Measurements from ENCODE around the gene PLOD3.
"Not testable (repeated sequence)": the region's sequence is repeated elsewhere in the genome, so short reads cannot be mapped to it uniquely, and the experiment has no call there.

Gene PLOD3

DNA sequence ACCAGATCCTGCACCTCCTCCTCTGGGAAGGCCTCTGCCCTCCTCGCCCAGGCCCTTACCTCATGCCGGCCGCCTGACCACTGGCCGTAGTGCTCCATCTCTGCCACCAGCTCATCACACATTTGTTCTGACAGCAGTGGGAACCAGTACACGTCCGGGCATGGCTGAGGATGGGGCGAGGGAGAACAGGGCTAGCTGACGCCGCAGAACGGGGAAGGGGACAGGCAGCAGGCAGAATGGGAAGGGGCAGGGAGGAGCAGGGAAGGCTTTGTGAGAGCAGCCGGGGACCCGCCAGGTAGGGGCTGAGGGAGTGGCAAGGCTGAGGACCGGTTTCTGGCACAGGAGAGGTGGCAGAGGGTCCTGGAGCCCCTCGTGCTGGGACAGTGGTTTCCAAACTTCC lies 8.6 kb downstream of the PLOD3 start:
- no peak for DNase-seq

DNA sequence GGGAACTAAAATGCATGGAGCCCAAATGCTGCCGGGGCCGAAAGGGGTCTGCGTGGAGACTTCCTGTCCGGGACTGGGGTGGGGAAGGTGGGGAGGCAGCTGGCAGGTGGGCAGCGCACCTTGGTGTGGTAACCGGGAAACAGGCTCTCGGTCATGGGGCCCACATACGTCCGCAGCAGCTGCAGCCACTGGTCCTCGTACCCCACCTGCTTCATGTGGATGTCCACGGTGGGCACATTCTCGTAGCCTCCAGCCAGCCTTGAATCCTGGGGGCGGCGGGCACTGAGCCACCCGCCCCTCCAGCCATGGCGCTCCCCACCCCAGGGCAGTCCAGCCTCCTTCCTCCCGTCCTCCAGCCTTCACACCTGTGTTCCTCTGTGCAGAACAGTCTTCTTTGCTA lies 9.9 kb downstream of the PLOD3 start:
- DNase-seq, result no peak

- DNase-seq, result no peak
Measured at GRCh38 chr7:101206665-101207042, 10.7 kb downstream of the PLOD3 start.

DNA sequence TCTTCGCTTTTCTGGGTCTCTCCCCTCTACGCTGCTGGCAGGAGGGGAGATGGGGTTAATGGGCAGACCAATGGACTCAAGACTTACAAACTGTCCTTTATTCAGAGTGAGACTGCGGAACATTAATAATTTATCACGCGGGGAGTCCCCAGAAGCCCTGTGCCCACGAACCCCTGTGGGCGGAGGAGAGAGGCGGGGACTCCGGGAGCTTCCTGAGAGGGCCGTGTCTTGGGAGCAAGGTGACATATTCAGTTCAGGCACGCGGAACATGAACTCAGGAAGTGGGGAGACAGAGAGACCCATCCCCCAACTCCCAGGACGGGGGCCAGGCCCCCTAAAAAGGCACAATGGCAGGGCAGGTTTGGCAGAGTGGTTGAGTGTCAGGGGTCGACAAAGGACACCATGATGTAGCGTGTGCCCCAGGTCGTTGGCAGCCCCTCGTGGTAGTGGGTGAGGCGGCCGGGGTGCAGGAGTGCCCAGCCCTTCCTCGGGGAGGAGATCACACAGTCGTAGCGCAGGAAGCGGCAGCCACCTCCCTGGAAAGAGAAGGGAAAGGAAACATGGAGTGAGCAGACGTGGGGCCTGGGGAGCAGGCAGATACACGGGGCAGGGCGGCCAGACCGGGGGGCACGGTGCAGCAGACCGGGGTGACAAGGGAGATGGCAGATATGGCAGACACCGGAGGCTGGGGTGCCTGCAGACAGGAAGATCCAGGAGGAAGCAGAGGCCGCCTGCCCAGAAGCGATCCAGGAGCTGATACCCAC lies 11.3 kb downstream of the PLOD3 start:
- DNase-seq, result no peak

- peak; percentile 43 for DNase-seq
Measured at GRCh38 chr7:101203740-101204738, 13.3 kb downstream of the PLOD3 start.

DNA sequence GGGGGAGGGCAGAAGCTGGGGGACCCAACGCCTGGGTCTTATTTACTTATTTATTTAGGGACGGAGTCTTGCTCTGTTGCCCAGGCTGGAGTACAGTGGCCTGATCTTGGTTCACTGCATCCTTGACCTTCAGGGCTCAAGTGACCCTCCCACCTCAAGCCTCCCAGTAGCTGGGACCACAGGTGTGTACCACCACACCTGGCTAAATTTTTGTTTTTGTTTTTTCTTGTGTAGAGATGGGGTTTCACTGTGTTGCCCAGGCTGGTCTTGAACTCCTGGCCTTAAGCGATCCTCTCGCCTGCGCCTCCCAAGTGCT lies 14.8 kb downstream of the PLOD3 start:
- DNase-seq, result no peak

- no peak for DNase-seq
Measured at GRCh38 chr7:101201695-101202602, 15.4 kb downstream of the PLOD3 start.

DNA sequence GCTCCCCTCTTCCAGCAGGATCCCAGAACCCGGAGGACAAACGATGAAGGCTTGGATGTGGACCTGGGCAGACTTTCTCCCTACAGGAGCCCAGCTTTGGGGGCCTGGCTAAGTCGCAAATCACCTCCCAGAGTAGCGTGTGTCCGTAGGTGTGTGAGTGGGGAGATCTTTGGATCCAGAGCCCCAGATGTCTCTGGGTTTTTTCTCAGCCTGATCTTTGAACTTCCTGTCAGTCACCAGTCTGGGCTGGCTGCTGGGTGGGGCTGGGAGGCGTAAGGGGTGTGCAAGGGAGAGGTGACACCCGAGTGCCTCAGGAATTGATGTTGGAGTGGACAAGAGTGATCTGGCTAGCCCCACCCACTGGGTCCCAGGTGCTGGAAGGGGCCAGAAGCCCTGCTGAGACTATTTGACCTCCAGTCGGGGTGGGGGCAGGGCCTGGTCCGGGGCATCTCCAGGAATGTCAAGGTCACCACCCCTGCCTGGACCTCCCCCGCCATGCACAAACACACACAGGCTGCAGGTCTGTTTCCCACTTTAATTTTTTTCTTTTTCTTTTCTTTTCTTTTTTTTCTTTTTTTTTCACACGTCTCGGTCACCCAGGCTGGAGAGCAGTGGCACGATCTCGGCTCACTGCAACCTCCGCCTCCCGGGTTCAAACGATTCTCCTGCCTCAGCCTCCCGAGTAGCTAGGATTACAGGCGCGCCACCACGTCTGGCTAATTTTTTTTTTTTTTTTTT lies 16.4 kb downstream of the PLOD3 start, which contains the start of gene MOGAT3:
Gene MOGAT3, minus strand, starts transcription at position 175 of the 738 bp plus-strand sequence. CDS start 182 bp downstream, outside the sequence.
- no peak for DNase-seq

GRCh38 chr7:101200504-101200861 lies 16.9 kb downstream of the PLOD3 start:
- no peak for DNase-seq

- not testable (repeated sequence) for DNase-seq
Measured at GRCh38 chr7:101199522-101199921, 17.9 kb downstream of the PLOD3 start.

- DNase-seq, result no peak
Measured at GRCh38 chr7:101198476-101198875, 18.9 kb downstream of the PLOD3 start.

DNA sequence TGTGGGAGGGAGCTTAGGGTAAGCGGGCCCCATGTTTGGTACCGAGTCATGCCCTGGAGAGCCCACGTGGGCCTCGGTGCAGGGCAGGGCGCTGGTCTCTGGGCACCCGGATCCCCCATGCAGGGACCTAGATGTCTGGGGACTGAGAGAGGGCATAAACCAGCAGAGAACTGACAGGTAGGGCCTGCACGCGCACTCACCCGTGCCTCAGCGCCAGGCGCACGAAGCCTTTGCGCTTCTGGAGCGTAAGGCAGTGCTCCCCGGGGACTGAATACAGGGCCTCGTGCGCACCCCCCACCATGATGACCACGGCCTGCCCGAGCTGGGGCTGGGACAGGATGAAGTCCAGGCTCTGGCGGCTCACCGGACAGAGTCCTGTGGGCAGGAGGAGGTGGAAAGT lies 19.4 kb downstream of the PLOD3 start:
- DNase-seq, result no peak

DNA sequence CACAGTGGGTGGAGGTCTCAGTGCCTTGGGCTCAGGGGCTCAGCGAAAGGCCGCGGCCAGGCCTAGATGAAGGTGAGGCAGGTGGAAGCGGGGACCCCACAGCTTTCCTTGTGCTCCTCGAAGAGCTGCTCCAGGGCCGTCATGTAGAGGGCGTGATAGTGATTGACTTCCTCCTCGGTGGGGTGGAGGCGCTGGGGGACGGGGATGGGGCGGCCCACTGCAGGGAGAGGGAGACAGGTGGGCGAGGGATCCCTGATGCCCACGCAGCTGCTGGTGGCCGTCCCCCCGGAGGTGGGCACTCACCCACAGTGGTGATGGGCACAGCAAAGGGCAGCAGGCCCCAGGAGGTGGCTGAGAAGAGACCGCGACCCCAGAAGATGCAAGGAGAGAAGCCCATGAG lies 21.5 kb downstream of the PLOD3 start:
- no peak for DNase-seq

GRCh38 chr7:101189109-101189508 lies 28.3 kb downstream of the PLOD3 start:
- no peak for DNase-seq

- DNase-seq, result no peak
Measured at GRCh38 chr7:101186844-101187428, 30.4 kb downstream of the PLOD3 start.

DNA sequence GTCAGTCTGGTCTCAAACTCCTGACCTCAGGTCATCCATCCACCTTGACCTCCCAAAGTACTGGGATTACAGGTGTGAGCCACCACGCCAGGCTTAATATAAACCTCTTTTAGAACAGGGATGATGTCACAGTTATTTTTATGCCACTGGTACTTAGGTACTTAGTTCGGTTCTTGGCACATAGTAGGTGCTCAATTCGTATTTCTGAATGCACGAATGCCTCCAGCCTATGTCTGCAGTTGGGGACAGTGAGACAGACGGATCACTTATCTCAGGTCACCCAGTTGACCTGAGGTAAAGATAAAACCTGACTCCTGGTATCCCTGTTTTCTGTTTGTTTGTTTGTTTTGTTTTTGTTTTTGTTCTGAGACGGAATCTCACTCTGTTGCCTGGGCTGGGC lies 31.2 kb downstream of the PLOD3 start:
- DNase-seq, result no peak

DNA sequence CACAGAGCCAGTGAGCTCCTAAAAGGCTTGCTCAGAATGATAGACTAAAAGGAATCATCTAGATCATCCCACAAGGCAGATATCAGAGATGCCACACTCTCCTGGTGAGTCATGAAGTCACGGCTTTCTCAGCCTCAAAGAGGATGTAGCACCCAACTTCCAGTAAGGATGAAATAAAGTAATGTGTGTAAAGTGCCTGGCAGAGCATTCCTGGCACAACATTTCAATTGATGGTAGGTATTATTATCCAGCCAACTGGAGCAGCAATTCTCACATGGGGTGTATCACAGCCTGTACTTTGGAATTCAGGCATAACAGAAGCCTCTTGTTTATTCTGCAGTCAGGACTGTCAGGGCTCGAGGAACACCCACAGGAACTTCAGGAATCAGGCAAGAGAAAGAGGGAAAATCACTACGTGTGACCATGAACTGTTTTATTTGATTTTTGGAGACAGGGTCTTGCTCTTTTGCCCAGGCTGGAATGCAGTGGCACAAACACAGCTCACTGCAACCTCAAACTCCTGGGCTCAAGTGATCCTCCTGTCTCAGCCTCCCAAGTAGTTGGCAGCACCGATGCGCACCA lies 32.0 kb downstream of the PLOD3 start:
- no peak for DNase-seq

DNA sequence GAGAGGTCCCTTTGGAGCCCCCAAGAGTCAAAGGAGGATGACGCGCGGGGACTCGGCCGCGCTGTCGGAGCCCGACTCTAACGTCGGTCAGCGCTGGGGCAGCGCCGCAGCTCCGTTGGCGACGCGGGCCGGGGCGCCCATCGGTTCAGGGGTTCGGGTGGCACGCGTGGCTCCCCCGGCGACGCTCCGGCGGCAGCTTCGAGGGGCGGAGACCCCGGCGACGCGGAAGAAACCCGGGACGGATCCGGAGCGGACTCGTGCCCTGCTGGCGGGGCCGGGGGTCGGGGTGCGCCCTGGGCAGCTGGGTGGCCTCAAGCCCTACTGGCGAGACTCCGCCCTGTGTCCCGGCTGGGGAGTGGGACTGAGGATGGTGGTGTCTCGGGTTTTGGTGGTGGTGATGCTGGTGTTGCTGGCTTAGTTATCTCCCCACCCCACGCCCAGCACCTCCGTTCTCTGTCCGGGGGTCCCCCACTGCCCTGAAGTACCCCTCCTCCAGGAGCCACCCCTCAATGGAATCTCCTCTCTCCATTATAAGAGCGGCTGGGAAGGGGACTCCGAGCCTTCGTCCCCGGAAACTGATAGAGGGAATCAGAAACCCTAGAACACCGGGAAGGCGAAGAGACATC lies 37.1 kb downstream of the PLOD3 start, which contains the start of gene NAT16:
Gene NAT16, minus strand, starts transcription at position 164 of the 626 bp plus-strand sequence. CDS start 5,486 bp downstream, outside the sequence.
- no peak for DNase-seq

GRCh38 chr7:101179713-101180112 lies 37.7 kb downstream of the PLOD3 start:
- no peak for DNase-seq

DNA sequence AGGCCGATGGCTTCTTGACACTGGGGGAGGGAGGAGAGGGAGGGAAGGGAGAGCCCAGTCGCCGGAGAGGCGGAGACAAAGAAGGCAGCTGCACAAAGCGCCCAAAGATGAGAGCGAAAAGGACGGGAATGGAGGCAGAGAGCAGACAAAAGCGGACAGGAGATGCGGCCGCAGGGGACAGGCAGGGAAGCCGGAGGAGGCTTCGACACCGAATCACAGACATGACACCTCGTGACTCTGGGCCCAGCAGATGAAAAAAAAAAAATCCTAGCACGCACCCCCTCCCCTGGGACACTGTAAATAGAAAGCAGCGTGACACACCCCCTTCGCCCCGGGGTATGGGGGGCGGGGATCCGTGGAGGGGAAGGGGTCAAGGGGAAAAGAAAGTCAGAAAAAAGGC lies 38.3 kb downstream of the PLOD3 start:
- no peak for DNase-seq

DNA sequence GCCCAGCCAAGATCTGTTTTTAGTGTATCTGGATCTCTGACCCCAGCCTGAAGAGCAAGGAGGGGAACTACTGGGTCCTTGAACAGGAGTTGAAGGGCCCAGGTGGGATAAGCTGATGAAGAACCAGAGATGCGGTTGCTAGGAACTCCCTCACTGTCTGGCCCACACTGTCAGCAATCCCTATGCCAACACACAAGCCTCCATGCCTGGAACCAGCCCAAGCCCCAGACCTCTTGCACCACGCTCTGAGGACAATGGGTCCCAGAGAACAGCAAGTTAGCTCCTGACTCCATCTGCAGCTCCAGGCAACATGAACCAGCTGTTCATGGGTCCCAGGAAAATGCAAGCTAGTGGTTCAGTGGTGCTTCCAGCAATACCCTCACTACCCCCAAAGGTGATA lies 39.7 kb downstream of the PLOD3 start:
- DNase-seq, result no peak

Data from CD4-positive, alpha-beta T cell treated with Interleukin-4 for 4 hours (primary cell).